CD14-positive monocyte (primary cell): ENCODE results near the gene OSCP1. TPM values are rescaled to one million over a fixed set of nuclear protein-coding genes. Genes with fewer than 3 reads are reported as not detected.
A peak's percentile ranks its signal among the peaks of the same experiment; 100 is the strongest.

Source experiments
- DNase-seq, 3 donors: peaks; one replicate each; pipeline ENCODE4 v3.0.0-alpha.2; 2011 to 2022
- H2AFZ ChIP-seq: 2 replicates; pipeline ENCODE4 v1.6.0; 2012; ENCODE audit warnings: mild to moderate bottlenecking, low read depth, low read length, inconsistent platforms; ENCODE audit not compliant: insufficient read depth, poor library complexity, severe bottlenecking
- H3K27ac ChIP-seq, 2 donors: 1 replicate in 1 of 2; 2 replicates in 1 of 2; pipeline ENCODE4 v1.5.1; 2012 to 2013; ENCODE audit warnings: low read length in 2 of 2, control low read depth in 1 of 2, inconsistent platforms in 1 of 2, low read depth in 1 of 2, mild to moderate bottlenecking in 1 of 2
- H3K27me3 ChIP-seq, 2 donors: one replicate each; pipeline versions ENCODE4 v1.6.0 to v1.6.1; 2011 to 2013; ENCODE audit warnings: low read length in 2 of 2; ENCODE audit not compliant: control insufficient read depth in 2 of 2, insufficient read depth in 2 of 2
- H3K36me3 ChIP-seq, 2 donors: replicated peaks in 1 of 2; 1 replicate in 1 of 2; 2 replicates in 1 of 2; pipeline versions ENCODE4 v1.5.1 to v1.6.1; 2012 to 2013; ENCODE audit warnings: low read length in 2 of 2, control low read depth in 1 of 2, inconsistent platforms in 1 of 2, mild to moderate bottlenecking in 1 of 2; ENCODE audit not compliant: insufficient read depth in 2 of 2, control insufficient read depth in 1 of 2
- H3K4me1 ChIP-seq, 2 donors: 1 replicate in 1 of 2; 2 replicates in 1 of 2; pipeline versions ENCODE4 v1.5.1 to v1.6.1; 2012 to 2013; ENCODE audit warnings: low read length in 2 of 2, control low read depth in 1 of 2, inconsistent platforms in 1 of 2, mild to moderate bottlenecking in 1 of 2, moderate library complexity in 1 of 2; ENCODE audit not compliant: insufficient read depth in 2 of 2, control insufficient read depth in 1 of 2
- H3K4me2 ChIP-seq: replicated peaks from 2 replicates; pipeline ENCODE3; 2012; ENCODE audit warnings: low read length, moderate library complexity, mild to moderate bottlenecking; ENCODE audit not compliant: poor library complexity, severe bottlenecking; ENCODE audit errors: extremely low read depth
- H3K4me3 ChIP-seq, 3 experiments: fragments of 200-600 bp in 1 of 3; sonication (generic) in 1 of 3; replicated peaks in 1 of 3; 1 replicate in 2 of 3; 2 replicates in 1 of 3; pipeline ENCODE4 v1.5.1; 2011 to 2013; ENCODE audit warnings: low read length in 3 of 3, mild to moderate bottlenecking in 3 of 3, control low read depth in 2 of 3, low read depth in 2 of 3, inconsistent platforms in 1 of 3, moderate library complexity in 1 of 3
- H3K79me2 ChIP-seq: 2 replicates; pipeline ENCODE4 v1.6.0; 2012; ENCODE audit warnings: mild to moderate bottlenecking, control low read depth, inconsistent platforms, low read length, moderate library complexity; ENCODE audit not compliant: insufficient read depth
- H3K9ac ChIP-seq: 2 replicates; pipeline ENCODE4 v1.6.0; 2017; ENCODE audit warnings: low read length, mild to moderate bottlenecking; ENCODE audit not compliant: insufficient read depth, poor library complexity, severe bottlenecking
- H3K9me3 ChIP-seq, 2 donors: replicated peaks in 1 of 2; 1 replicate in 1 of 2; 2 replicates in 1 of 2; pipeline versions ENCODE4 v1.5.1 to v1.6.1; 2012 to 2013; ENCODE audit warnings: low read length in 2 of 2, control low read depth in 1 of 2; ENCODE audit not compliant: control insufficient read depth in 1 of 2, insufficient read depth in 1 of 2
- H4K20me1 ChIP-seq: 2 replicates; pipeline ENCODE4 v1.6.0; 2012; ENCODE audit warnings: mild to moderate bottlenecking, low read length, control low read depth, moderate library complexity; ENCODE audit not compliant: insufficient read depth
- H3K27ac Mint-ChIP-seq, 7 donors: one replicate each; pipeline ENCODE4 v1.8.0; 2020; ENCODE audit warnings: mild to moderate bottlenecking in 7 of 7, mixed read lengths in 7 of 7, moderate library complexity in 6 of 7, inconsistent platforms in 2 of 7
- H3K27me3 Mint-ChIP-seq, 3 donors: one replicate each; pipeline ENCODE4 v1.8.0; 2021 to 2022; ENCODE audit warnings: low read depth in 3 of 3, mild to moderate bottlenecking in 3 of 3, mixed read lengths in 3 of 3, moderate library complexity in 3 of 3, inconsistent platforms in 1 of 3
- H3K36me3 Mint-ChIP-seq, 2 donors: one replicate each; pipeline ENCODE4 v1.8.0; 2020; ENCODE audit warnings: mixed read lengths in 2 of 2, inconsistent platforms in 1 of 2, mild to moderate bottlenecking in 1 of 2
- H3K4me1 Mint-ChIP-seq: one replicate; pipeline ENCODE4 v1.8.0; 2020; ENCODE audit warnings: mild to moderate bottlenecking, mixed read lengths
- H3K4me3 Mint-ChIP-seq, 2 donors: one replicate each; pipeline ENCODE4 v1.8.0; 2020; ENCODE audit warnings: mild to moderate bottlenecking in 2 of 2, mixed read lengths in 2 of 2, moderate library complexity in 1 of 2
- H3K9me3 Mint-ChIP-seq, 7 donors: one replicate each; pipeline ENCODE4 v1.8.0; 2020 to 2022; ENCODE audit warnings: mixed read lengths in 7 of 7, mild to moderate bottlenecking in 6 of 7, moderate library complexity in 6 of 7, inconsistent platforms in 2 of 7
- CTCF ChIP-seq: fragments of 200-600 bp; IDR thresholded peaks from one replicate; pipeline ENCODE4 v1.8.0; 2022; ENCODE audit warnings: antibody characterized with exemption, mild to moderate bottlenecking
- WGBS: methylation state at CpG from one replicate; pipeline ENCODE4 v1.1.5; 2013; ENCODE audit warnings: missing lambda C conversion rate; ENCODE audit not compliant: insufficient coverage; 5-methylcytosine and 5-hydroxymethylcytosine counted together
- intact Hi-C, 2 donors: fragments of 100-400 bp; cut with micrococcal nuclease; formaldehyde crosslinking; loops; one replicate each; pipeline versions ENCODE4 v1.15.0 to v1.15.1; 2023
- polyA plus RNA-seq, 3 donors: library from polyadenylated mRNA; depleted of rRNA in 1 of 3; unstranded in 2 of 3; stranded (reverse) in 1 of 3; fragments of 300-500 nt in 2 of 3; fragments of >200 nt in 1 of 3; fragmentation: Illumina TruSeq in 2 of 3; gene quantifications; 1 replicate in 2 of 3; 2 replicates in 1 of 3; pipeline ENCODE4 v1.2.3, GENCODE V29; 2012 to 2021

OSCP1 gene
- polyA plus RNA-seq, 3 donors: 0.12 to 0.82 TPM; not detected in 1

DNA sequence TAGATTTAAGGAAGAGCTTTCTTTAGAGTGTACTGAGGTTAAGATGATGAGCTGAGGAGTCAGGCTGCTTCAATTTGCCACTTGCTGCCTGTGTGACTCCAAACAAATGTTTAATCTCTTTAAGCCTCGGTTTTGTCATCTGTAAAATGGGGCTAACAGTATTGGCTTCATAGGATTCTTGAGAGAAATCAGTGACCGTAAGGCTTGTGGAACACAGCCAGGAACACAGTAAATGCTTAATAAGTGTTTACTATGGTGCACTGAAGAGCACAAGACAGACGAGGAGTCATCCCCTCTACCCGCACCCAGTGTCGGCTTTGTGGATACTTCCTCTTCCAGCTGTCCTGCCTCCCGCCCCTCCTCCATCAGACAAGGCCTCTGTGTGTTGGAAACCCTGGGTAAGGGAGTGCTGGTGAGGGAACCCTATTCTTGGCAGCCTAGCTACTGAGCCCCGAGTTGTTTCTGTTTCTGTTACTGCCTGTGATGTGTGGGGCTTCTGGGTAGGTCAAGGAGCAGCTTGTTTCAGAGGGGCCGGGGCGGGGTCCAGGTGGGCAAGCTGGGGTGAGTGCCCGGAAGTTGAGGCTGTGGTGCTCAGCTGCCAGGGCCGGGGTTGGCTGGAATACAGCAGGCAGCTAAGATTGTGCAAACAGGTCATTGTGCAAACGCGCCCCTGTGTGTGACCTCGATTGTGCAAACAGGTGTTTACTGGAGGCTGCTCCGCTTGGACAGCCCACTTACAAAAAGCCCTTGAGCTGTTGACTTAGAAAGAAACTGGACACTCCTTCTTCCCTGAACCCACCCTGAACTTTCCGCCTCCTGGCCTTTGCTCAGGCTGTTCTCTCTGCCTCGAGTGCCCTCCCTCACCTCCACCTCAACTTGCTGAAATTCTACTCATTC lies 36.4 kb upstream of the OSCP1 start:
- peaks cover 15% of the 10 kb centered on the region for H3K79me2 ChIP-seq
- peak overlapping the region; percentile 61 for H2AFZ ChIP-seq
- no peaks in the 10 kb centered on the region for H4K20me1 ChIP-seq
- H3K27me3 ChIP-seq: no peaks in the 10 kb centered on the region
- peaks cover 77% of the 10 kb centered on the region for H3K4me1 Mint-ChIP-seq
- H3K4me1 ChIP-seq: peaks cover 67 to 74% of the 10 kb centered on the region in 2 donors
- peaks cover under 1 to 11% of the 10 kb centered on the region in 2 donors for H3K36me3 Mint-ChIP-seq
- peak overlapping the region; percentile 94 to 99 for H3K27ac ChIP-seq
- peaks cover 0 to 5% (median 0%) of the 10 kb centered on the region in 3 donors for H3K27me3 Mint-ChIP-seq
- peak overlapping the region; percentile 62 for H3K9ac ChIP-seq
- intact Hi-C loops: loop anchor here in 1 of 2 donors (2.0 kb wide), 1 partner anchor 22 kb away; the partner anchor contains the start of gene MRPS15
- H3K9me3 ChIP-seq: no peaks in the 10 kb centered on the region
- peak overlapping the region; percentile 21 to 86 for H3K4me3 Mint-ChIP-seq
- no peak for TF ChIP-seq CTCF
- H3K27ac Mint-ChIP-seq: peak overlapping the region; percentile 98 to 100 (median 99)
- peak overlapping the region; percentile 64 for H3K4me2 ChIP-seq
- WGBS: under 1% methylated on average over 12 of the region's 17 CpGs
- peak; percentile 90 to 96 (median 95) for DNase-seq
- H3K9me3 Mint-ChIP-seq: peaks cover 0 to 3% (median 0%) of the 10 kb centered on the region in 7 donors
- peak overlapping the region; percentile 3 to 64 (median 13) for H3K4me3 ChIP-seq
- no peaks in the 10 kb centered on the region for H3K36me3 ChIP-seq

DNA sequence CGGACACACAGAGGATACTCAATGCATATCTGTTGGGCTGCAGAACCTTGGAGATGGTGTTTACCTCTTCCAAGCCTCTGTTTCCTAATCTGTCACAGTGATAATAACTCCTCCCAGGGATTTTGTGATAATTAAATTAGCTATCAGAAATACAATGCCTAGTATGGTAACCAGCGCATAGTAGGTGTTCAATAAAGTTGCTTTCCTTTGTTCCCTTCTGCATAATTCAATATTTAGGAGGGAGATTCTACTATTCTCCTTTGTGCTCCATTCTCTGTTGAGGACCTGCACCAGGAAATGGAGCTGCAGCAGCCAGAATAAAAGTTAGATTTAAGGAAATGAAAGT lies 35.8 kb upstream of the OSCP1 start:
- peaks cover 0 to 4% (median 0%) of the 10 kb centered on the region in 7 donors for H3K9me3 Mint-ChIP-seq
- peak overlapping the region; percentile 98 to 100 (median 99) for H3K27ac Mint-ChIP-seq
- H3K4me3 Mint-ChIP-seq: peak overlapping the region; percentile 21 to 86
- WGBS: no CpG with 5 or more reads among the region's 2 CpGs
- no peaks in the 10 kb centered on the region for H3K9me3 ChIP-seq
- peaks cover 5 to 17% of the 10 kb centered on the region in 2 donors for H3K36me3 Mint-ChIP-seq
- H3K9ac ChIP-seq: peak overlapping the region; percentile 62
- H3K4me1 ChIP-seq: peaks cover 73 to 80% of the 10 kb centered on the region in 2 donors
- H3K27me3 ChIP-seq: no peaks in the 10 kb centered on the region
- intact Hi-C loops: loop anchor here in 1 of 2 donors (2.0 kb wide), 1 partner anchor 21 kb away; the partner anchor contains the start of gene MRPS15
- H3K4me3 ChIP-seq: peak overlapping the region in 1 of 3 experiments; percentile 64
- peaks cover 2 to 3% of the 10 kb centered on the region in 2 donors for H3K36me3 ChIP-seq
- H3K27me3 Mint-ChIP-seq: peaks cover 0 to 5% (median 0%) of the 10 kb centered on the region in 3 donors
- H3K79me2 ChIP-seq: peaks cover 21% of the 10 kb centered on the region
- TF ChIP-seq CTCF: no peak
- peak overlapping the region; percentile 94 to 99 for H3K27ac ChIP-seq
- DNase-seq: no peak
- H2AFZ ChIP-seq: no peak overlapping the region
- peaks cover 82% of the 10 kb centered on the region for H3K4me1 Mint-ChIP-seq
- peaks cover 2% of the 10 kb centered on the region for H4K20me1 ChIP-seq
- H3K4me2 ChIP-seq: peak overlapping the region; percentile 64
